GM18498 (cell line): ENCODE data around the gene AGXT.

ENCODE experiments used
- ATAC-seq: cut with Tn5 transposase; IDR thresholded peaks from one replicate; pipeline ENCODE4 v1.9.1; 2021; ENCODE audit warnings: mild to moderate bottlenecking, moderate library complexity; ENCODE audit not compliant: unreplicated experiment

The AGXT gene

DNA sequence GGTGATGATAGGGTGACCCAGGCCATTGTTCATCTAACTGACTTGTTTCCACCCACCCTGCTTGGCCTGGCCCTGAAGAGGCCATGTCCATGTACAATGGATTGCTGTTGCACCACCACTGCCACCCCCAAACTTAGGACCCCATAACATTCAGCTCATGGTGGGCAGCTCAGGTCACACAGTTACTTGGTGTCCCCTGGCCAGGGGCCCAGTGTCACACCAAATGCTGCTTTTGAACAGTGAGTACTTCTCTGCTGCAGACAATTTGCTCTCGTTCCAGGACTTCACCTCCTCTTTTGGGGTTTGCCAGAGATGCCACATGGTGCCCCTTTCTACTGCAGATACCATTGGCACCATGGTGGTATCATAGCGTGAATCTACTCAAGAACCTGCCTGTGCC is 15.6 kb downstream of the AGXT start:
- no peak for ATAC-seq

DNA sequence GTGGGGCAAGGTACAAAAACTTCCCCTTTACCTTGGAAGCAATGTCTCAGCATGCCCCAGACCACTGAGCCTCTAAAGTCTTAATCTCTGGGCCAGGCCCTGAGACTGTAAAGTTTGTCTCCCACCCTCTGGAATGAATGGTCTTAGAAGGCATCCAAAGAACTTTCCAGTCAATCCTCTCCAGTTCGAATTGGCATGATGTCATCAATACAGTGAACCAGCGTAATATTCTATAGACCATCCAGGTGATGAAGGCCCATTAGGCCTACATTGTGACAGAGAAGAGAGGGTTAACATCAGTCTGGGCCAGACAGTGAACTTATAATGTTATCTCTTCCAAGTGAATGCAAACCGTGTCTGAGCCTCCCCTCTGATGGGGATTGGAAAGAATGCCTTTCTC is 16.1 kb downstream of the AGXT start:
- ATAC-seq: no peak

DNA sequence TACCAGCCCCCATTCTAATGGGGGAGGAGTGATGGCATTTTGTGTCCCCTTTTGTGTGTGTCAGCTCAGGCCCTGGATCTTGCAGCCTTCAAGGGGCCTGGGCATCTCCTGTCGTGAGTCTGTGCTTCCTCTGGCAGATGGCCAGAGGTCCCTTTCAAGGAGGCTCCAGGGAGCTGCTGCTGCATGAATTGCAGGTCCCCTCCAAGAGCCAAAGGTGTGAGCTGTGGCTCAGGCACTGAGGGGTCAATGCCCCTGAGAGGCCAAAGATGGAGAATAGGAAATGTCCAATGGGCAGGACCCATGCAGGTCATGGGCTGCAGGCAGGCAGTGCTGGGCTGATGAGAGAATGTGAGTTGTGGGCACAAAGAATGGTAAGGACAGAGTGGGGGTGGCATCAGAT is 16.9 kb downstream of the AGXT start:
- no peak for ATAC-seq

DNA sequence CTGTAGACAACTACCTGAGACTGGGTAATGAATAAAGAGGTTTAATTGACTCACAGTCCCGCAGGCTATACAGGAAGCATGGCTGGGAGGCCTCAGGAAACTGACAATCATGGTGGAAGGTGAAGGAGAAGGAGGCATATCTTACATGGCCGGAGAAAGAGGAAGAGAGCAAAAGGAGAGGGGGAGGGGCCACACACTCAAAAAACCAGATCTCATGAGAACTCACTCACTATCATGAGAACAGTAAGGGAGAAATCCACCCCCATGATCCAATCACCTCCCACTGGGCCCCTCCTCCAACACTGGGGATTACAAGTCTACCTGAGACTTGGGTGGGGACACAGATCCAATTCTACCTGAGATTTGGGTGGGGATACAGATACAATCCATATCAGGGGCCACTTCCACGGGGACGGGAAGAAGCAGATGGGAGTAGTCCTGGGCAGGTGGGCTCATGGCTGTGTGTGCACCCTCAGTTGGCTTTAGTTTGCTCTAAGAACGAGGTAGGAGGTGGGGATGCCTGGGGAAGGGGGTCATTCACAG is 17.5 kb downstream of the AGXT start:
- ATAC-seq: no peak

DNA sequence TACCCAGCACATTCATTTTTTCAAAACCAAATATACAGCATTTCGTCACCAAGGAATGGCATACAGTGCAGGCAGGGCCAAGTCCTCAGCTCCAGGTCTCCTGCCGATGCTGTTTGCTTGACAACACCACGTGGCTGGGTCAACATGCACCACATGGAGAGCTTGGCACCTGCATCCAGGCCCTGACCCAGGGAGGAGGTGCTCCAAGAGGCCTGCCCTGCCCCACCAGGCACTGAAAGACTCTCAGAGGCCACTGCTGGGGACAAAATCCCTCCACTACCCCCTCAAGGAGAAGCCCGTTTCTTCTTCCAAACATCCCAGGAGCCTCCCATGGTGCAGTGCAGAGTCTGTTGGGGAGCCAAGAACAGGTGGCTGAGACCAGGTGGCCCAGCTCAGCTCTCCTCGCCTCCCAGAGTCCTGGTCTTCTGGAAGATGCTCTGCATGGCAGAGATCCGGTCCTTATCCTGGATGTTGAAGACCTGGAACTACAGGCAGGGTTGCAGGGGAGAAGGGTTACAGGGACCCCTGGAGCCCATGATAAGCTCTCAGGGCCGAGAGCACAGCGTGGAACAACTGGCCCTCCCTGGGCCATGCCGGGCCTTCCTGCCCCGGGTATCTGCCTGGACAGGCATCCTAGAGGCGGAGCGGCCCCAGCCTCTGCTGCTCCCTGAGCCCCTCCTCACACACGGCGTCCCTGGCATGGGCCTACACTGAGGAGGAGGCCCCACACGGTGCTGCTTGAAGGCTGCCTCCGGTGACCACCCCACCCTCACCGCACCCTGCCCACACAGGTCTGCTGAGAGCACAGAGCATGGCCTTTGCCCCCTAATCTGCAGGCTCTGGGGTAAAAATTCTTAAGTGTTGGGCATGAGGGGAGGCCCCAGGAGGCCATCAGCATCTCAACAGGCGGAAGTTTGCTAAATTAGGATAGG is 18.3 kb downstream of the AGXT start:
- ATAC-seq: no peak

DNA sequence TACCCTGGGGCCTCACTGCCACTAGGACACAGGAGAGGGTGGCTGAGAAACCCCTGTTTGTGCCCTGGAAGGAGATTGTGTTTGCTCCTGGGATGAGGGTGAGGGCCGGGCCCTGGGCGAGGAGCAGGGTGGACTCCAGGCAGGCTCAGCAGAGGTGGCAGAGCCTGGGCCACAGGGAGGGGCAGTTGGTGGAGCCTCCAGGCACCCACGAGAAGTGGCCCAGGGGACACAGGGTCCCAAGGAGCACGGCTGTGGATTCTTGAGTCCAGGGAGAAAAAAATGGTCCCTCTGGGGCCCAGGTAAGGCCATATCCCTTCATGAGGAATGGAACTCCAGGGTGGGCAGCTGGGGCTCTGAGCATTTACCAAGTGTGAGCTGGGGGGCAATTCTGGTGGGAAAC is 19.0 kb downstream of the AGXT start:
- ATAC-seq: no peak

DNA sequence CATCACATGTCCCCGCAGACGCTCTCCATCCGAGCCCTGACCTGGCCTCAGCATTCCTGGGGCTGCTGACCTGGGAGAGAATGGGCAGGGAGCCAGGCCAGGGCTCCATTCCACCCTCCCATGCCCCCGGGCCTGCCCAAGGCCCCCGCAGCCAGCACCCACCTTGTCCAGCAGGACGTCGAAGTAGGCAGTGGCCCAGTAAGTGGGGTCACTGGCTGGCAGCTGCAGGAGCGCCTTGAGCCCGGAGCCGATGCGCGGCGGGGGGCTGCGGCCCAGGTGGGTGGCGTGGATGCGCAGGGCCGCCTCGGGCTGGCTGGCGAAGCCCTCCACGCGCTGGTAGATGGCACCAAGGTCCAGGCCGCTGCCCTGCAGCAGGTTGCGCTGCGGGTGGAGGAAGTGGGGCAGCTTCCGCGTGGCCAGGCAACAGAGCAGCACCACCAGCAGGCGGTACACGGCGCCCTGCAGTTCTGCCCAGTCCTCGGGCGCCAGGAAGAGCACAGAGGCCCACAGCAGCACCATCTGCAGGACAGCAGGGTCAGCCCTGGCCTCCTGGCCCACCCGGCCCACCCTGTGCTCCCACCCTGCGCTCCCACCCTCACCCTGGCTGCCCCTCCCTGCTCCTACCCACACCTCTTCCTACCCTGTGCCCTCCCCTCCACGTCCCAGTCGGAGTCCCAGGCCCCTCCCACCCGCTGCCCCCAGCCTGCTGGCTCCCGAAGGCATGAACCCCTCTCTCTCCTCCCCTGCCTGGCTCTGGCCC is 19.7 kb downstream of the AGXT start:
- no peak for ATAC-seq

DNA sequence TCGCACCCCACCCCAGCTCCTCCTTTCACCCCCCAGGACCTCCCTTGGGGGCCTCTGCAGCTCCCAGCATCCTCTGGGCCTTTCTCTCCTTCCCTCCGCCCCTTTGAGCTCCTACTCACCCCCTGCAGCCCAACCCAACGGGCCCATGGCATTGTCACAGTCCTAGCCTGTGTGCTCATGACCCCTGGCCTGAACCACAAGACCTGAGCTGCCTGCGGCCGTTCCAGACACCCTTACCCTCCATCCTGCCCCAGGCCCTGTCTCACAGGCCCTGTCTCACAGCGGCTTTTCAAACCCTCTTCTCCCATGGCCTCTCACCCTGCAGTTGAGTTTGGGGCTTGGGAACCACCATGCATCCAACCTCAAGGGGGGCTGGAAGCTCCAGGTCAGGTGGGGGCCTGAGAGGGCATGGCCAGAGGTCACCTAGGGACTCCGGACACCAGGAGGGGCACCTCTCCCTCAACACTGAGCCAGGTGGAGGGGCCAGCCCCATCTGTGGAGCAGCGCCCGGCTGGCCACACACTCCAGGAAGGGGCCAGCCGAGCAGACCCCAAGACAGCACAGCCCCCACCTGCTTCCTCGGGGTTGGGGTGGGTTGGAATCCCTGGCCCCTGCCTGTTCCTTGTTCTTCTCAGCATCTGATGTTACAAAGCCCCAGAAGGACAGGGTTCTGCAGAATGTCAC is 20.4 kb downstream of the AGXT start:
- ATAC-seq: no peak

DNA sequence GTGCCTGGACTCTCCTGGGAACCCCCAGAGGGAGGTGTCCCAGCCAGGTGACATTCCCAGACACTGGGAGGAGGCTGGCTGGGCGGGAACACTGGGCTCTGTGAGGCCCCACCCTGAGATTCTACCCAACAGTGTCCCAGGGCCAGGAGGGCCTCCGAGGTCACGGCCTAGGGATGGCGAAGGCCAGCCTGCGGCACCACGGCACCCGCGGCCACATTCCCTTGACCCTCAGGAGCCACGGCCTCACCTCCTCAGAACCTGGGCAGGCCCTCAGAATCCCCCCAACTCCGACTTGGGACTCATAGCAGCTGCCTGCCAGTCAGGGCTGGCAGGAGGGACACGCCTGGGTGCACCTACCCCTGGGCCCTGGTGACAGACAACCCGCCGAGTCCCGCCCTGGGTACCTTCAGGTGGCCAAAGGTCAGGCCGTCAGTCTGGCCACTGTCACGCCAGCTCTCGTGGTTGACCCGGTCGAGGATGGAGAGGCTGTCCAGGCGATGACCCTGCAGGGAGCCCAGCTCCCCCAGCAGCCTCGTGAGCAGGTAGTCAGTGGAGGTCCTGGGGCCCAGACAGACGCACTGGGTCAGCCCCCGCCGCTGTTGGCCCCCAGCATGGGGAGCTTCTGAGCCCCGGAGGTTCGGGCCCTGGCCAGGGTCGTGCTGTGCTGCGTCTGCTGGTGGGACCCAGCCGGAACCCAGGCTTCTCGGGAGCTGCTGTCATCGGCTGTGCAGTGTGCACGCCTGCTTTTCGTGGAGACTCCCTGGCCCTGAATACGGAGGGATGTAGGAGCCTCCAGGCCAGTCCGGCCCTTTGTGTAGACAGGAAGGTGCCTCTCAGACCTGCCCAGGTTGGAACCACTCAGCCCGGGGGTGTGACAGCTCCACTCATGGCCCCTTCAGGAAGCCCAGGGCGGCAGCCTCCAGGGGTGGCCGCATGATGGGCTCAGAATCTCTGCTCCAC is 21.3 kb downstream of the AGXT start:
- no peak for ATAC-seq

DNA sequence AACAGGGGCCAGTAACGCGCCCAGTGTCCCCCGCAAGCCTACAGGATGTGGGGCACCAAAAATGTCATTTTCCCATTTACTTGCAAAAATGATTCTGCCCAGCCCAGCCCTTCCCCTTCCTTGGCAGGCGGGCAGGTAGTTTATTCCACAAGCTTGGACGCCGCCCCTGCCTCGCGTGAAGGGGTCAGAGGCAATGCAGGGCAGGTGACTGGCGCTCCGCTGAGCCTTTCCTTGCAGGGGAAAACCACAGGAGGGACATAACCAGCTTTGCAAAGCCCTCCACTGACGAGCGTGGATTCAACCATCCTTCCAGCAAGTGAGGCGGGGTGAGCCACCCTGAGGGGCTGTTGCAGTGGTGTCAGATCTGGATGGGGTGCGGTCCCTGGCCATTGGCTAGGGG is 22.1 kb downstream of the AGXT start:
- no peak for ATAC-seq

DNA sequence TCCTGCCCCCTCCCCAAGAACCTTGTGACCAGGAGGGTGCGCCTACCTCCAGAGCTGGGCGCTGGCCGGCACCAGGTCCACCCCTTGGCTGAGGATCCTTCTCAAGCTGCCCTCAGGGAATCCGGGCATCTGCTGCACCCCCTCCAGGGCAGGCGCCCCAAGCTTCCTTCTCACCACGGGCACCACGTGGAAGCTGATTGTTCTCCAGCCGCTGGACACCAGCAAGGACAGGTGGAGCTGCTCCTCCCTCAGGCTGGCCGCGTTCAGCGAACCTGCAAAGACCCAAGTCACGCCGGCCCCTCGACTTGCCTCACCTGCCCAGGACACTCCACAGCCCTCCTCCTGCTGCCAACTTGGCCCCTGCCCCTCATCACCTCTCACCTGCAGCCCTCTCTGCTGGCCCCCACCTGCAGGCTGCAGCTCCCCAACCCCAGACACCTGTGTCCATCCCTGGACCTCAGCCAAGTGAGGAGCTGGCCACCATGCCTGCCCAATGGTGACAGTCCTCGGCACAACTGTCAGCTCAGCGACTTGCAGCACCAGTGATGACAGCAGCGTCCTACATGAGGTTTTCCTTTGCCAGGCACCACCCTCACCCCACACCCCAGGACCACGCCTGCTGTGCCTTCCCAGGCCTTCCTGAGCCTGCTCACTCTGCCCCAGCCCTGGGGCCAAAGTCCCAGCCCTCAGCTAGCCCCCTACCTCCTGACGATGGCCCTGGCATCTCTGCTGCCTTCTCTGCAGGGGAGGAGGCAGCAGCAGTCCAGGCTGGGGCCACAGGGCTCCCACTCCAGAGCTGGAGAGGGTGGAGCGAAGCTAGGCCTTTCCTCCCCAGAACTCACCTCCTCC is 23.1 kb downstream of the AGXT start:
- ATAC-seq: no peak

DNA sequence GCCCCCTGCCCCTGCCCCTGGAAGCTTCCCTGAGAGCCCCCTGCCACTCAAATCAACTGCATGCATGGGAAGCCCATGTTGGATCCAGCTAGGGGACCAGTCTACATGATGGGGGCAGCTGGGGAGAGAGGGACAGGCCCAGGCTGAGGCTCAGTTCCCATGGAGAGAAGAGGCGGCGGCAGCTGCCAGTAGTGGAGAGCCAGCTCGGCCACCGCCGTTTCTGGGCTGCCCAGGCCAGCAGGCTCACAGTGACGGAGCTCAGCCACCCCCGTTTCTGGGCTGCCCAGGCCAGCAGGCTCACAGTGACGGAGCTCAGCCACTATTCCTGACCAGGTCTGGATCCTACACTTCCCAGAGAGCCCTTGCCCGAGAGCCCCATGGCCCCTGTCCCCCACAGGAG is 23.7 kb downstream of the AGXT start:
- ATAC-seq: no peak

DNA sequence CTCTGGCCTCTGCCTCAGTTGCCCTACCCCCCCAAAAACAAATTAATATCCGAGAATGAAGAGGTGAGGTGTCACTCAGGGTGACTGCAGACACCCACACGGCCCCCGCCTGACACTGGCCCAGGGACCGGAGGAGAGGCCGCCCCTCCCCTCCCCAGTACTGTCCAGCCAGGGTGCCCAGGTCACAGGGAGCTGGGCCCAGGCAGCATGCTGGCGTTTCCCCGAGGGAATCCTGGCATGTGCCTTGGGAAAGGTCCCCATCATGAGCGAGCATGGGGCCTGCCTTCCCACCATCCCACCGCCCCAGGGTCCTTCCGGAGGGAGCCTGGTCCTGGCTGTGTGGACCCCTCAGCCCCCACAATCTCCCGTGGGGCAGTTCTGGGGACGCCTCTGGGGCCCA is 24.3 kb downstream of the AGXT start:
- ATAC-seq: no peak

DNA sequence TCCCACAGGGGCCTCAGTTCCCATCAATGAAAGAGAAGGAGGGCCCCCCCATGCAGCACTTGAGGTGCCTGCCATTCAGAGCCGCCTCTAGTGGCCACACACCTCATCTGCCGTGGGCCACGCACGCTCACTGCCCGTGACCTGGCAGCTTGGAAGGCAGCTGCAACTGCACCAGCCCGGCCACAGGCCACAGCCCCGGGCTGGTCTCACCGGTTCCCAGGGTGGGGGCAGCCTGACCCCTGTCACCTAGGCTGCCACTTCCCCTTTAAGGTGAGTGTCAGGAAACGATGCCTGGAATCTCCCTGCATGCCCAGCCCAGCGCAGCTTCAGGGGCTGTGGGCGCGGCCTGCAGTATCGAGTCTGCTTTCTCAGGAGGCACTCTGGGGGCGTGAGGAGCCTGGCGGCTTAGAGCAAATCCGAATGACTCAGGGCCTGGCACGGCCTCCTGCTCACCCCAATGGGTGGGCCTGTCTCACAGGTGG is 24.8 kb downstream of the AGXT start:
- ATAC-seq: no peak

DNA sequence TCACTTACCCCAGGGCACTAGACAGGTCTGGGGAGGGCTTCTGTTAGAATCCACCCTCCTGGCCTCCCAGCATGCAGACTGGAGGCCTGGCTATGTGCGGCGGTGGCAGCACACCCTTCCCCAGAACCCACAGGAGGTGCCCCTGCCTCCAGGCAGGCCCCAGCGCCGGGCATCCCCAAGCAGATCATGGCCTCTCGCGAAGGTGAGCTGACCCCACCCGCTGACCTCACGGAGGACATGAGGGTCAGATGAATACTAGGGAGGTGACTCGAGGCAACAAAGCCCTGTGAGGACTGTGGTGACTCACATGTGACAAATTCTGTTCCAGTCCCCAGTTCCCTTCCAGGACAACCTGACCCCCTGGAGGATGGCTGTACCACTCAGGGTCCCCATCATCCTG is 25.4 kb downstream of the AGXT start:
- no peak for ATAC-seq

DNA sequence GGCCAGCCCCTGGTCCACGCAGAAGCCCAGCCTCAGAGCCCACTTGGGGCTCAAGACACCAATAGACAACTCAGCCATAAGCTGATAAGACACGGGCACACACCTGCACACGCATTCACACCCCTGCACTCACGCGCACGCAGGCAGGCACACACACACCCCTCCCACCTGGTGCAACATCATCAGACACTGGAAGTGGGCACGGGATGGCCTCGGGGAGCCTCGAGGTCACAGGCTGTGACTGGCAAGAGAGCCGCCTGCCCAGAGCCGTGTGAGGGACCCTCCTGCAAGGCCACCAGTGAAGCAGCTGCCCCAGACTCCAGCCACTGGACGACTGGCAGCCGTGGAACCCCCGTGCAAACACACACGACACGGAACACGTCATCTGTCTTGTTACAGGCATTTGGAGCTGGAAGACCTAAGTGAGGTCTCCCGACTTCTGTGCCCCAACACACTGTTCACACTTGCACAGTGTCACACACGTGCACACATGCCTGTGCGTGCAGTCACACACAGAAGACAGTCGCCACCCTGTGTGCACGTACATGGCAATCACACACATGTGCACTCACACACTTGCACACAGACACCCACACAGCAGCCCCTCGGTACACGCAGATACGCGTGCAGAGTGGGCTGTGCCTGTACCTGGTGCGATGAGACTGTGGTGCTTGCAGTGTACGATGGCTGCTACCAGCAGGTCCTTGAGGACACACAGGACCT is 26.4 kb downstream of the AGXT start:
- no peak for ATAC-seq

DNA sequence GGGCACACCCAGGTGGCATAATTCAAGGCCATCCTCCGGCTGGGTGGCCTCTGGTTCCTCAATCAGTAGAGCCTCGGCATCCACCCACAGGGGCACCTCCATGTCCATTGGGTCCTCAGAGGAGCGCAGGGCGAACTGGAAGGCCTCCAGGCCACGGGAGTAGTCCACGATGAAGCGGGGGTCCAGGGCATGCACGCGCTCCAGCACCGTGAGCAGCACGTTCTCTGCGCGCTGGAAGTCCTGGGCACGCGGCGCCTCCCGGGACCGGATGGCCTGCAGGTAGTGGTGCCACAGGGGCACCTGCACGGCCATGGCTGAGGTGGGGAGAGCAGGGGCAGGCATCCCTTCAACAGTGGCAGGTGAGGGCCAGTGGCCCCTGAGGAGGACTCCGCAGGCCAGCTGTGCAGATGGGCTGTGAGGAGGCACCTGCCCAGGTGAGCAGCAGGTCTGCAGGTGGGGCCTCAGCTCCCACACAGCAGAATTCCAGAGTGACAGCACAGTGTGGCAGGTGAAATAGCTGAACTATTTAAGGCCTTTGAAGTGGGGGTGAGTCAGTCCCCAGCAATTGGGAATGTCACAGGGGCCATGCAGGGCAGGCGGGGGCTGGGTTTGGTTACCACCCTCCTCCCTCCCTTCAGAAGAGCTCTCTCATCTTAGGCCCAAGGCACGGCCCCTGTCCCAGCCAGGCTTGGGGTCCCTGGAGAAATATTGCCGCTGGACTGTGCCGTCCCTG is 27.2 kb downstream of the AGXT start, which contains the start of gene MAB21L4:
MAB21L4 (minus strand) TSS at position 501 of the 733 bp plus-strand sequence; CDS start at position 342, 159 bp downstream.
- no peak for ATAC-seq

DNA sequence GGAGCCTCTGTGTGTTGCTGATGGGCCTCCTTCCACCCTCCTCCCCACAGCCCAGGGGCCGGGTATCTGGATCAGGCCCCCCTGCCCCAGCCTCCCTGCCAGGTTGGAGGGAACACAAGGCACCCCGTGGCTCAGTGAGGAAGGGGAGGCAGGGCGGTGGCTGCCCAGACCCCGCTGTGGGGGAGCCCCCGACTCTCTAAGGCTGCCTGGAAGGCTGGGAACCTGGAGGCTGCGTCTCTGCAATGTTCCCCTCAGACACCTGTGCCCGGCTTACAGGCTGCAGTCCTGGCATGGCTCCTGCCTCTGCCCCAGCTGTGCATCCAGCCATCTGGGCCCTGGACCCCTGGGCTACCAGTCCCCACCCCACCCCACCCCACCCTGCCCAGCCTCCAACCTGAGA is 27.8 kb downstream of the AGXT start:
- no peak for ATAC-seq
